ENCODE measurements around the gene RMDN2. TPM values are rescaled to one million over a fixed set of nuclear protein-coding genes. Genes with fewer than 3 reads are reported as not detected.

RMDN2 gene
- total RNA-seq, 2 experiments from 2014 or later, result 2.3 to 3.0 TPM

GRCh38 chr2:38065502-38066135, 140.5 kb downstream of the RMDN2 start:
- no peak for DNase-seq
- H3K9me3 Mint-ChIP-seq, result no peaks in the 10 kb centered on the region
- ATAC-seq (ENCODE audit: low read depth), result no peak
- no peaks in the 10 kb centered on the region for H3K4me1 Mint-ChIP-seq
- H3K27ac Mint-ChIP-seq, result no peak overlapping the region
- POLR2A ChIA-PET, result no interaction called here
- H3K4me3 Mint-ChIP-seq, result no peak overlapping the region
- H3K27me3 Mint-ChIP-seq, result peaks cover 6% of the 10 kb centered on the region
- H3K36me3 Mint-ChIP-seq, result no peaks in the 10 kb centered on the region

GRCh38 chr2:38066421-38067115, 141.5 kb downstream of the RMDN2 start:
- ATAC-seq (ENCODE audit: low read depth) (no peak), DNase-seq (no peak)
- POLR2A ChIA-PET, result no interaction called here
- Mint-ChIP-seq H3K9me3 (no peaks in the 10 kb centered on the region), H3K36me3 (no peaks in the 10 kb centered on the region), H3K4me3 (no peak overlapping the region), H3K27me3 (peaks cover 9% of the 10 kb centered on the region), H3K4me1 (no peaks in the 10 kb centered on the region), H3K27ac (no peak overlapping the region)

Other genes with a start within 250 kb of the RMDN2 start
- gene CYP1B1, start 150.9 kb downstream of the RMDN2 start, total RNA-seq, result 1 to 10 TPM; 8.6 to 9.7 TPM

All from activated naive CD8-positive, alpha-beta T cell treated with anti-CD3 and anti-CD28 coated beads, Interleukin-2, amount 10 ng/mL, durations not matched to agents 7 days and 5 days (primary cell).